Activated CD4-positive, CD25-positive, alpha-beta regulatory T cell (primary cell): ENCODE data around the gene E2F7.

ENCODE experiments used
- DNase-seq, 4 experiments: peaks; one replicate each; lab custom pipeline; 2025; lab: John Stamatoyannopoulos, UW

Gene E2F7

GRCh38 chr12:77013091-77013490 is 52.3 kb downstream of the E2F7 start:
- DNase-seq = no peak

GRCh38 chr12:77010691-77011548 is 54.4 kb downstream of the E2F7 start:
- peak; percentile 5 to 53 (median 28) for DNase-seq

- no peak for DNase-seq
Measured at GRCh38 chr12:77007476-77007875, 57.9 kb downstream of the E2F7 start.

GRCh38 chr12:77005611-77006098 is 59.7 kb downstream of the E2F7 start:
- DNase-seq = no peak

GRCh38 chr12:77003914-77004313 is 61.5 kb downstream of the E2F7 start:
- no peak for DNase-seq

- DNase-seq = no peak
Measured at GRCh38 chr12:77003246-77003645, 62.1 kb downstream of the E2F7 start.

GRCh38 chr12:77002382-77002781 is 63.0 kb downstream of the E2F7 start:
- no peak for DNase-seq

GRCh38 chr12:77001276-77001675 is 64.1 kb downstream of the E2F7 start:
- DNase-seq = no peak

GRCh38 chr12:76998908-76999556 is 66.3 kb downstream of the E2F7 start:
- DNase-seq = no peak

- DNase-seq = no peak
Measured at GRCh38 chr12:76998386-76998785, 67.0 kb downstream of the E2F7 start.

- no peak for DNase-seq
Measured at GRCh38 chr12:76997011-76997780, 68.2 kb downstream of the E2F7 start.

- DNase-seq = no peak
Measured at GRCh38 chr12:76990716-76991115, 74.7 kb downstream of the E2F7 start.

GRCh38 chr12:76984566-76984965 is 80.8 kb downstream of the E2F7 start:
- DNase-seq = no peak

GRCh38 chr12:76983420-76983819 is 81.9 kb downstream of the E2F7 start:
- no peak for DNase-seq

- no peak for DNase-seq
Measured at GRCh38 chr12:76980196-76980595, 85.2 kb downstream of the E2F7 start.

GRCh38 chr12:76976777-76977382 is 88.5 kb downstream of the E2F7 start:
- no peak for DNase-seq
